ENCODE measurements around the gene SPRY4.
"Not testable (repeated sequence)": the region's sequence is repeated elsewhere in the genome, so short reads cannot be mapped to it uniquely, and the experiment has no call there.

The SPRY4 gene

DNA sequence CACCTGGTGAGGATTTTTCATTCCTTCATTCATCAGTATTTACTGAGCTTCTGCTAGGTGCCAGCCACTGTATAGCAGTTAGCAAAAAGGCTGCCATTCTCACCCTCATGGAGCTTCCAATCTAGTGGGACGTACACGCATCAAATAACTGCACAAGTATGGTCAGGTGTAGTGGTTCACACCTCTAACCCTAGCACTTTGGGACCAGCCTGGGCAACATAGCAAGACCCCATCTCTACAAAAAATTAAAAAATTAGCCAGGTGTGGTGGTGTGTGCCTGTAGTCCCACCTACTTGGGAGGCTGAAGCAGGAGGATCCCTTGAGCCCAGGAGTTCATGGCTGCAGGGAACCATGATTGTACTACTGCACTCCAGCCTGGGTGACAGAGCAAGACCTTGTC is 8.9 kb upstream of the SPRY4 start:
- not testable (repeated sequence) for DNase-seq

DNA sequence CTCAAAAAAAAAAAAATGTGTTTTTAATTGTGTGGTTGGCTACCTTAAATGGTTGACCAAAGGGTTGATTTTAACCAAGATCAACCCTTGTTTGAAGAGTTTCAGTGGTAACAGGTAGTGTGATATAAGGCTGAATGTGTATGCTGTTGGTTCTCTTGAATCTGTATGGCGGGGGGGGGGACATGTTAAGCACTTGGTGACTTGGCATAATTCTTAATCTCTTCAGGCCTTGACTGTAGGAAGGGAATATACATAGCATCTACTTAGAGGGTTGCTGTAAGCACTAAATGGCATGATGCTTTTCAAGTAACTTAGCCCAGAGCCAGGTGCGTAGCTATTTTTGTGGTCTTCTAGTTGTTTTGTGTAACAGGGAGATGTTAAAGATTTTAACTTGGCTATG is 5.6 kb upstream of the SPRY4 start:
- DNase-seq = no peak

DNA sequence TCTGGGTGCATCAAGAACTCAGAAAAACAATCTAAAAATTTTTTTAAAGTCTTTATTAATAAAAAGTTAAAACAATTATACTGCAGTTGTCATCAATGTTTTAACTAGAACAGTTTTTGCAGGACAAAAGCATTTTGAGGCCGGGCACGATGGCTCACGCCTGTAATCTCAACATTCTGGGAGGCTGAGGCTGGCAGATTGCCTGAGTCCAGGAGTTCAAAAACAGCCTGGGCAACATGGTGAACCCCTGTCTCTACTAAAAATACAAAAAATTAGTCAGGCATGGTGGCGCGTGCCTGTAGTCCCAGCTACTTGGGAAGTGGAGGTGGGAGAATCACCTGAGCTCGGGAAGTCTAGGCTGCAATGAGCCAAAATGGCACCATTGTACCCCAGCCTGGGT is 5.2 kb upstream of the SPRY4 start:
- DNase-seq = no peak

DNA sequence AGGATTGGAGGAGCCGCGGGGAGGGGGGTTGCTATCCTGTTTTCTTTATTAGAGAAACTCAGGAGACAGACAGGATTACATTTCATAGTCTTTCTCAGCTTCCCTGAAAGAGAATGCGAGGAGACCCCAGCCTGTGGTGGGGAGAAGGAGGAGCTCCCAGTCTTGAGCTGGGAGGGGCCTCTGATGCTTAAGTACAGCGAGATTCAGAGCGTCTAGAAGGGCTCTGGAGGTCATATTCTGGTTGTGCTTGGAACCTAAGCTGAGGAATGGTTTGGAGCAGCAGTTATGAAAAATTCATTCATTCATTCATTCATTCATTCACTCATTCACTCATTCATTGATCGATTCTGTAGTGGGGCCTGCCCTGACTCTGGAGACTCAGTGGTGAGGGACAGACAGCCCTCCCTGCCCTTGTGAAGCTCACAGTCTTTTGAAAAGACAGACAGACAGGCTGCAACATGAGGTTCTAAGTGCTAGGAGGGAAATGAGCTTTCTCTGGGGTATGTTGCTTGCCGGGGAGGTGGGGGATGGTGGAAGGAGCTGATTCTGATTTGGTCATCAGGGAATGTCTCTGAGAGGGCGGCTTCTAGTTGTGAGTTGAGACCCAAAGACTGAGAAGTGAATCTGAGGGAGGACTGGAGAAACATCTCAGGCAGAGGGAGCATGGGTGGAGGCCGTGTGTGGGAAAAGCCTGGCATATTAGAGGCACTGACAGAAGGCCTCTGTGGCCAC is 2.5 kb upstream of the SPRY4 start:
- DNase-seq = no peak

DNA sequence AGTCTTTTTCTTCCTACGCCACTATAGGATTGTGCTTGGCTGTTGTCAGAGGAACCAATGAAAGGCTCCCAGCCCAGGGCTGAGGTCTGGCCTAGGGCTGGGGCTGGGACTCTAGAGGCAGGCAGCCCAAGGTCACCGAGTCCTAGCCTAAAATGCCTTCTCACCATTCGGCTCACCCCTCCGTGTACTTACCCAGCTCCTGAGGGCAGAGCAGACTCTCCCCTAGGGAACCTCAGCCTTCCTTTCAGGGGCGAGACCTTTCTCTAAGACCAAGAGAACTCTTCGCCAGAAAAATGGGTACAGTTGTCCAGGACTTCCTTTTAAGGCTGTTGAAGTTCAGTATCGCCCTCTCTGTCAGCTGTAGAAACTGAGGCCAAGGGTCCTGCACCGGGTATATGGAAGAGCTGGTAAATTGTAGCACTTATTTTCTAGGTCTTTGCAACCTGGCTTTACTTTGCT is 1.7 kb upstream of the SPRY4 start:
- DNase-seq = no peak

DNA sequence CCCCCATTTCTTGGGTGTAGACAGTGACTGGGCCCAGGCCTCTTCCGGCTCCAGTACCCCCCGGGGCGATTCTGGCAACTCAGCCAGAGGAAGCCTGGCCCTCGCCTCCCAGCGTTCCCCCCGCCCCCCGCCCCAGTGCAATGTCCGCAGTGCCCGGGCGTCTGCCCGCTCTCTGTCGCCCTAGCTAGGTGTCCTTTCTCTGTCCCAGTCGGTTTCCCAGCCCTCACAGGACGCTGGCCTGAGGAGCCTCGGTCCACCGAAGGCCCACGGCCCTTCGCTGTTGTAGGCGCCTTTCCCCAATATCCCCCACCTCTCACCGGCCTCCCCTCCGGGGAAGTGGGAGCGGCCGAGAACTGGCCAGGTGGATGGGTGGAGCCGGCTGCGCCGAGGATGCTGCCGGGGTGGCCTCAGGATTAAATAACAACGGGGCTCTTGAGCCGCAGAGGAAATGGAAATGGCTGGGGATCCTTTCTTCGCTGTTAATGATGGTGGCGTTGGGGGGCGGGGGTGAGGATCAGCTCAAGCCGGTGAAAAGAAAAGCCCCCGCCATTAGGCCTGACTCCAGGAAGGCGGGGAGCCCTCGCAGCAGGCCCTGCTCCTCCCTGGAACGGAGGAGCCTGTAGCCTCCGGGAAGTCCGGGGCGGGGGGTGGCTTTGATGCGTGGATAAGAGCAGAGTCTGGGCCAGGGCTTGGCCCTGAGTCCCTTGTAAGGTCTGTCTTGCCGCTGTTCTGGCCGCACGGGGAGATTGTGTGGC is 1.1 kb upstream of the SPRY4 start:
- no peak for DNase-seq

DNA sequence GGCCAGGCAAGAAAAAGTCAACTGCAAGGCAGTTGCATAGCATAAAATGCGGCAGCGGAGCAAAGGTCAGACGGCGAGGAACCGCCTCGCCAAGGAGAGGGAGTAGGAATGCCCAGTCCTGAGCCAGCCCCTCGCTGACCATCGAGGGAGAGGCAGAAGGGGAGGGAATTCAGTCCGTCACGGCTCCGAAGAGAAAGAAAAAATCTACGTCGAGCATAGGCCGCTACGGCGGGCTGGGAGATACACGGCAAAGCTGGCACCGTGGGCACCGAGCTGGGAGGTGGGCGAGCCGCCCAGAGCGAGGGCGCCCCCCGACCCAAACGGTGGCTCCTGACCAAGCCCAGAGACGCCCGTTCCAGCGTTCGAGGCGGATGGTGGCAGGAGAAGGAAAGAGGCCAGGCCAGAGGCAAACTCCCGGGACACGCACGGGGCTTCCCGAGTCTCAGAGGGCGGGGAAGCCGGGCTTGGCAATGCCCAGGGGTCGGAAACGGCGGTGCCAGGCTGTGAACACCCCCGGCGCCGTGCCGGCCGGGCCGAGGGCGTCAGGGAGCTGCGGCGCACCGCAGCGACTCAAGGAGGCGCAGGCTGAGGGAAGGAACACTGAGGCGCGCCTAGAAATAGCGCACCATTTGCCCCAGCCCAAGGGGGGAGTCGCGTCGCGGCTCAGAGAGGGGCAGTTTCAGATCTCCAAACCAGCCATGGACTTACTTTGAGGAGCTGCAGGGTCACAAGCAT is 518 bp downstream of the SPRY4 start:
- DNase-seq = no peak

DNA sequence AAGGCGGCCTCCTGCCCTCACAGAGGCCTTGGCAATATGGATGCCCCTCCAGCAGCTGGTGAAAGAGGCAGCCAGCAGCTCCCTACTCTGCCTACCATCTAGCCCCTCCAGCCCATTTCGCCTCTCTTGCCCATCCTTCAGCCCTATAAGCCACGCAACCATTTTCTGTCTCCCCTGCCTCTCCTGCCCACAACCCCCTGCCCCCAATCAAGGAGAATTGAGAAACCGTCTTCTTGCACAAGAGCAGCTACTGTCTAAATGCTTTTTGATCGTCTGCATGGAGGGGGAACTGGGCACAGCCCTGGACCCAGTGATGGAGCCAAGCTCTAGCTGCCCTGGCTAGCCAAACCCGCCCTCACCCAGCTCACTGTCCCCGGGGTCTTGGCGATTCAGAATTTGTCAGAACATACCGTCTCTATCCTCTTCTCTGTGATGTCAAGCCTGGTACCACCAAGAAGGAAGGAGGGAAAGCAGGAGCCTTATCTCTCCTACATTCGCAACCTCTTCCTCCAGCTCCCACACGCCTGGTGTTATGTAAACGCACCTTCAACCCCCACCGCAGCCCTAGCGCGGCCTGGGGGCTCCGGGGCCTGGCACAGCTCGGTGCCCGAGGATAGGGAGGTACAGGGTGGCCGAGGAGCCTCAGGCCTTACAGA is 1.2 kb downstream of the SPRY4 start:
- DNase-seq = no peak

DNA sequence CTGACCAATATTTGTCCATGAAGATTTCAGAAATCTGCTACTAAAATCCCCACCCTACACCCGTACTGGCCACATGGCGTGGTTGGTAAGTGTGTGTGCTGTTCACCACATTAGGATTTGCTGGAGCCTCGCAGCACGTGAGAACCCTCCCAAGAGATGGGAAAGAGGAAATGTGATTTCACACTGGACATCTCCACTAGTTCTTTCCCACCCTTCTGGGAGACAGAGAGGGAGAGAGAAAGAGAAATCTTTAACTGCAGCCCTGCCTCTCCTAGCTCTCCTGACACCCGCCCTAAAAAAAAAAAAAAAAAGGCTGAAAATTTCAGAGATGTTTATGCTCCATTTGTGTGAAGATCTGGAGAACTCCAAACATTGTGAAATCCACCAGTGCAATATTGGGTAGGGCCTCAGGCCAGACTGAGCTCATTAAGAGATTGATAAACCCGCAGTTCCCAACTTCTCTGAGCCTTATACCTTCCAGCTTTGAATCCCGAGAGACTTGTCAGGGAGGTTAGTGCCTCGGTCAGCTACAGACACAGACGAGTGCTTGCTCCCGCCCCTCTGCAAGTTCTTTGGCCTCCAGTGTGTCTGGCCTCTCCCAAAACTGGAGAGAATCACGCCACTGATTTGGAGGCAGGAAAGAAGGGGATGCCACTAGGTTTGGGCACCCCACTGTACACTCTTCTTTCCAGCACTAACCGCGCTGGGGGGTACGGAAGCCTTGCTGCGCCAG is 1.9 kb downstream of the SPRY4 start:
- DNase-seq = no peak

DNA sequence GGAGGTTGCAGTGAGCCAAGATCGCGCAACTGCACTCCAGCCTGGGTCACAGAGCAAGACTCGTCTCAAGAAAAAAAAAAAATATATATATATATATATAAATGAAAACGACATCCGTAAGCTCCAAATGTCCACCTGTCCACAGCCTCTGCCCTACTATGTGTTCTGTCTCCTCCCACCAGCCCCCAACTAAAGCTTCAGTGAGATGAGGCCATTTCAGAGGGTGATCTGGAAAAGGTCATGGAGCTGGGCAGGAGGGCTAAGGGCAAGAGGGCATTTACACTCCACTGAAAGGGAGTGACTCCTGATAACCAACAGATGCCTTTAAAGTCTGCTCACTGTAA is 2.4 kb downstream of the SPRY4 start:
- no peak for DNase-seq

DNA sequence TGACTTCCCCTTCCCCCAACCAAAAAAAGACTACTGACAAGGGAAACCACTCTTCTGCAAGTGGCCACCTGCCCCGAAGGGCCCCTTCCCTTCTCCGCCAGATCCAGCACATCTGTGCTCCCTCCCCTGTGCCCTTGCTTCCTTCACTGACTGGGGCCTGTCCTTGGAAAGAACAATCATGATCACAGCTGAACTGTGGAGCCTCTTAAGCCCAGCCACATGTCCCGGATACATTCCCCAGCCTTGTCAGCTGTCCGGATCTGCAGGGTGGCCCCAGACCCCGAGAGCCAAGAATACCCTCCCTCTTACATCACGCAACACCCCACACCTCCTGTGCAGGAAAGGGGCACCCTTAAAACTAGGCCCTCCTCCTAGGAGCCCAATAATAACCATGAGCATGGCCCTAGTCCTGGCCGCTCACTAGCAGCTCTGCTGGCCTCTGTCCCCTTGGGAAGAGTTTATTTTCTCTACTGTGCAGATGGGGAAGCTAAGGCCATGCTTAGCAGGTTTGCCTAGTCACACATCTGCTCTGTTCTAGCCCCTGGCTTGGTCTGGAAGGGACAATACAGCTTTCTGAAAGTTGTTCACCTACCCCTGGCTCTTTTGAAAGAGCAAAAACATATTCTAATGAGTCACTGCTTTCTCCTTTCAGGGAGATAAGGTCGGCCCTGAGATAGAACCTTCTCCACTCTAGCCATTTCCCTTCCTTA is 3.8 kb downstream of the SPRY4 start:
- DNase-seq = no peak

DNA sequence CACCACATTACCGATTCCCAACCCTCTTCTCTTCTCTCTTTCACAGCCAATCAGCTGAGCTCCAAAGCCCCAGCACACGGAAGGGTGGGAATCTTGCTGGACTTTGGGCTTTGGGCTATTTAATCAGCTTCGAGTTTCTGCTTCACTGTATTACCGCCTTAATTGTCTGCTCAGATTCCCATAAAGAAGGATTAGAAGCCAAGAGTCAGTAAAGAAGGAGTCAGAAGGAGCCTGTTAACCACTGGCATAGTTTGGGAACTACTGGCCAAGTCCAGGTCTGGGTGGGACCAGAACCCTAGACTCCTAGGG is 4.4 kb downstream of the SPRY4 start:
- no peak for DNase-seq

DNA sequence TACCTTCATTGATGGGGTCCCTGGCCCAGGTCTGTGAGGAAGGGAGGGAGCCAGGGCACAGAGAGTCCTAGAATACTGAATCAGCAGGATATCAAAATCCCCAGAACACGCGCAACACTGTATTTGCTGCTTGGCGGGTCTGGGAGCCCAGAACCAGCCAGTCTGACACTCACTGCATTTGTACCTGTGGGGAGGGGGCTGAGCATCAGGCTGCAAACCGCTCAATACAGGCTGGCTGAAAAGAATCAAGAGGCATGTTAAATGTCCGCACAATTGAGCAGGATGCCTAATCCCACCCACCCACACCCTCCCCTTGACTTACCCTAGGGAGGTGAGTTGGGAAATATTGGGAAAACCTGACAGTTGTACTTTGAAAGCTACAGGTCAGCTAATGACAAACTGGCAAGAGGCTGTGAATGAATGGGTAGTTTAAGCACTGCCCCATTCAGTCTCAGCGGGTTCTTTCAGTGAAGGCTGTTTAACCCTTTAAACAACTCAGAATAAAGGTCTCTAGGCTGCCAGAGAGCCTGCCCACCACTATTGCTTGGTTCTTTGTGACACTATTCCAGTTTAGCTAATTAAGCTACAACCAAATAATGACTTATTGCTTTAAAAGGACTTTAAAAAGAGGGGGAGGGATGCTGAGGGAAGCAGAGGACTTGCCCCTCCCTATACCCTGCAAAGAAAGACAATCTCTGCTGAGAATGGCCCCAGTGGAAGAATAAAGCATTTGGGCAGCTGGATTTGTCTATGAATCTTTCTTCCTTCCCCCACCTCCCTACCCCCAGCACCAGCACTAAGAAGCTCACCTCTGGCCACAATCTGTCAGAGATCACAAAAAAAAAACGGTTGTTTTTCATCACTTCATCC is 5.0 kb downstream of the SPRY4 start:
- no peak for DNase-seq

DNA sequence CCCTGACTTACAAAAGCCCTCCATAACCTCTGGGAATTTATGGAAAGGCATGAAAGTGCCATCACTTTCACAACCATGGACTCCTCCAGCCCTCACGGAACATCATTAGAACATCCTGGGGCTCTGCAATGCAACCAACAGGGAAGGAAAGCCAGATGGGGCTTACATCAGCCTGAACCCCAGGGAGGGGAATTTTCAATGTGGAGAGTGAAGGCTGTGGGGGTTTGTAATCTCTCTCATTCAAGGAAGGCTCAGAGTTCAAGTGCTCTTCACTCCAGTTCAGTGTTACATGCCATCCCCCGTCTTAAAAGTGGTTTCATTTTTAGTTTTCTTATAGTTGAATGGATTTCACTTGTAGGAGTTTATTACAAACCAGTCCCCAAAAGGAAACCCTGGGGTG is 5.7 kb downstream of the SPRY4 start:
- DNase-seq = no peak

DNA sequence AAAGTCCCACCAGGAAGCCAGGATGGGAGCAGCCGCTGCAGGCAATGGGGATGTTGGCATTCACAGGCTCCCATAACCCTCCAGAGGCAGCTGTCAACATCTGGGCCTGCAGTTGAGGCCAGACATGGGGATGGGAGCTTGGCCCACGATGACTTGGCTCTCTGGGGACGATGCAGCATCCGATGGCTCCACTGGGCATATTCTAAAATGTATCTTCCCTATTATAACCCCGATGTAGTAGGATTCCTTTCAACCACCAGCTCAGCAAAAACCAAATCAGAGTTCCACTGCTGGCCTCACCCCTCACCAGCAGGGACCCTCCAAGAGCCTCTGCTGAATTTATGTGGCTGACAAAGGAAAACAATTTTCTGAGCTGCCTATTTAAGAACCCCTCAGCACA is 7.1 kb downstream of the SPRY4 start:
- DNase-seq = no peak

DNA sequence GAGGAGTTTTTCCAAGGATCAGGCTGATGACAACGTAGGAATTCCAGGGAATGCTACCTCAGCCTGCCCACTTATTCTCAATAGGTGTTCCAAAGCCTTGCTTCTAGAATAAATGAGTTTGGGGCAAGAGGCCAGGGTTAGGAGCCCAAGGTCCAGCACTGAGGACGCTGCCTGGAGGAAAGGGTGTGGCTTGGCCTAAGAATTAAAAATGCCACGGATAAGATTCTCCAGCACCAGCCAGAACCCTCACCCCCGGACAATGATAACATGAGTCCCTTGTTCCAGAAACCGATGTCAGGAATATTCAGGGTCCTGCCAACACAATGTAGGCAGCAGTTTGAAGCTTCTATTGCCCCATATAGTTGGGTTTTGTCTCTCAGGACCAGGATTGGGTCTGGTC is 7.6 kb downstream of the SPRY4 start:
- no peak for DNase-seq

DNA sequence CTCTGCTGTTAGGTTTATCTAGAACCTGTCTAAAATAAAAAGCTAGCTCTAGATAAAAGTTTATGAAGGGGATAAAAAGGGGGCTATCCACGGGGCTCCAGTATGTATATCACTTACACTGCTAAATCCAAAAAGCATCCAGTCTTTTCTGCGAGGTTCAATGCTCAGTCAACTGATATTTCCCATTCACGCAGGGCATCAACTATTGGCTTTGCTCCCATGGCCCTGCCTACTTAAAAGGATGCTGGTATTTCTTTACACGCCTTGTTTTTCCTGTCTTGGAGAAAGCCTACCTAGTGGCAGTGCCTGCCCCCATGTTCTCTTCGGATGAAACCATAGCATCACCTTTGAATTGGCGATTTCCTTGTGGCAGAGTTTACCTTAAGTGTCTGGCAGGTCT is 8.1 kb downstream of the SPRY4 start:
- no peak for DNase-seq

DNA sequence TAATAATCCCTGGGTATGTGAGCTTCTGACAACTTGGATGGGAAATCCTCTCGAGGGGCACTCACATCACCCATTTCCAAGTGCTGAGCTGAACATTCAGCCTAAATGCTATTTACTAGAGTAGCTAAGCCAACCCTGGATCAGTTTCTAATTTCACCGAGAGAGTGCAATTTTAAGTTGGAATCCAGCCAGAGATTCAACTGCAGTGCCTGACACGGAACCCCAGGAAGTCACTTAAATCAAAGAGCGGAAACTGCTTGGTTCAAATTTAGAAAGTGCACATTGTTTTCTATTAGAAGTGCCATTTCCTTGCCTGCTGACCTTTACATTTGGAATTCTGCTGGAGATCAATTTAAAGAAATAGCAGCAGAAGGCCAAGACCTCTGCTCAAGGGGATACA is 8.8 kb downstream of the SPRY4 start:
- DNase-seq = no peak

DNA sequence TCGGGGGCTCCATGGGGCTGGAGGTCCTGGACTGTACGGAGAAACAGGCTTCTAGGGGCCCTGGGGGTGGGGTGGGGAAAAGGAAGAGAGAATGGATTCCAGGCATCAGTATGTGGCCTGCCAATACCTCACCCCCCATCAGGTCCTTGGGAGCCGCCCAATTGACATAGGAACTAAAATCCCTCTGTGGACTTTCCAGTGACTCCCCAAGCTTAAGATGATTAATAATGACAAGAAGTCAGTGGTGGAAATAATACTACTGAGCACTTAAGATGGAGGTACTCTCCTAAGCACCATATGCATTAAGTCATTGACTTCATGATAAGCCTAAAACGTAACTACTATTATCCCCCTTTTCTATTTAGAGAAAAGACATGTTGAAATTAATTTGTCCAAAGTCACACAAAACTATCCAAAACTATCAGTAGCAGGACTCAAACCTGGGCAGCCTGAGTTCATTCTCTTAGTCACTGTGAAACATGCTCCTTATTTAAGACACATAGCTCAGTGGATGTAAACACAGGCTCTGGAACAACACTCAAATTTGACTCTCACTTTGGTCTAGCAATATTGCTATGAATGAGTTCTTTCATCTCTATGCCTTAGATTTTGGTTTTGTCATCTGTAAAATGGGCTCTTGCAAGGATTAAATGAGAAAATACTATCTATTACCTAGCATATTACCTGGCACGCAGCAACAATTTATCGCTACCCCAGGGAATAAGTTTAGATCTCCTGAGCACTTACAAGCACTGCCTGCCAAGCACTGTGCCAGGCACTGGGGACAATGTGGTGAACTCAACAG is 9.5 kb downstream of the SPRY4 start:
- no peak for DNase-seq

DNA sequence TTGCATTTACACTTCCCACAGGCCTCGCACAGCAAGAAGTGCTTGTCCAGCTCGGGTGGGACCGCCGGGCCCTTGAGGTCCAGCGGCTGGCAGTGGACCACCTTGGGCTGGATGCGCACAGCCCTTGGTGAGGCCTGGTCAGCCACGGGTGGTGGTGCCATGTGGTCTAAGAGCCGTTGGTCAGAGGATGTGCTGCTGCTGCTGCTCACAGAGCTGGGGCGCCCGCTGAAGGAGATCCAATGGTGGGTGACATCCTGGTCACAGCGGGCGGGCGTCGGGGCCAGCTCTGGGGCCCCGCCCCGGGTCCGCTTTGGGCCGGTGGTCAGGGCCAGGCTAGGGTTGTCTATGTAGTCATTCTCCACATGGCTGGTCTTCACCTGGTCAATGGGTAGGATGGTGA is 10.2 kb downstream of the SPRY4 start:
- DNase-seq = no peak
